GDM1 (cell line): ENCODE data around the gene BPIFB3.
"Not testable (repeated sequence)": the region's sequence is repeated elsewhere in the genome, so short reads cannot be mapped to it uniquely, and the experiment has no call there.

ENCODE experiments used
- DNase-seq: peaks from one replicate; lab custom pipeline; 2025; lab: John Stamatoyannopoulos, UW

The BPIFB3 gene

DNA sequence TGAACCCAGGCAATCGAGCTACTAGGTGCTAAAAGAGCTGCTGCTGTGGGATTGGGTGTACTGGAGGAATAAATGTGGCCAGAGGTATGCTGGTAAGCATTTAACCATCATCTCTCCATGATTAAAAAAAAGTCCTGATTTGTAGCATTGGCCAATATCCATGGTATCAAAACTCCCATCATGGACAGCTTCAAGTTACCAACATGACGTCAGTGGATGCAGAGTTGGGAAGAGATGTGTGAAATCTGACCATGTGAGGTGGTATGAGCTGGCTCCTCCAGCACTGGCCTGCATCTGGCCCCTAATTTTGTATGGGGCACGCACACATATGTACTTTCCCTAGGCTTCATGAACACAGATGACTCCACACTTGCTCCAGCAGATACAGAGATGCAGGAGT, 37.4 kb downstream of the BPIFB3 start:
- DNase-seq: no peak

DNA sequence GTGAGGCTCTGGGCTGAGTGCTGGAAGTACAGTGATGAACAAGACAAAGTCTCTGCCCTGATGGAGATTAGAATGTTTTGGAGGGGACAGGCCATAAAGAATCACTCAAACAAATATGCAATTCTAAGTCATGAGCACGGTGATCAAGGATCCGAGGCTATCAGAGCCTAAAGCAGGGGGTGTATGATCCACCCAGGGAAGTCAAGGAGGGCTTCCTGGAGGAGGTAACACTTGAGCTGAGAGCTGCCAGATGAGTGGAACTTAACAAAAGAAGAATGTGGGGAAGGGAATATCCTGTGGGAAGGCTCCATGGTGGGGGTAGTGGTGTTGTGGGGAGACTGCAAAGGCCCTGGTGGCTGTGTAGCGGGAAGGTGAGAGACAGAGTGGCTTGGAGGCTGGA, 38.0 kb downstream of the BPIFB3 start:
- DNase-seq: no peak

DNA sequence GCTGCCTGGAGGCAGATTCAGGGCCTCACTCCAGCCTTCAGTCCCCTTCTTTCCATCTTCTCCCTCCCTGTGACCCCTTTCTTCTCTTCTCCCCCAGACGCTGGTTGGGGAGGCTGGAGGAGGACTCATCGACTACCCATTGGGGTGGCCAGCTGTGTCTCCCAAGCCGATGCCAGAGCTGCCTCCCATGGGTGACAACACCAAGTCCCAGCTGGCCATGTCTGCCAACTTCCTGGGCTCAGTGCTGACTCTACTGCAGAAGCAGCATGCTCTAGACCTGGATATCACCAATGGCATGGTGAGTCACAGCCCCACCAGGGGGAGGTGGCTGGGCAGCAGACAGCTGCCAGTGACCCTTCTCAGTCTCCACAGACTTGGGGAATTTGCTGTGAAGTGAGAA, 38.7 kb downstream of the BPIFB3 start:
- DNase-seq: no peak

DNA sequence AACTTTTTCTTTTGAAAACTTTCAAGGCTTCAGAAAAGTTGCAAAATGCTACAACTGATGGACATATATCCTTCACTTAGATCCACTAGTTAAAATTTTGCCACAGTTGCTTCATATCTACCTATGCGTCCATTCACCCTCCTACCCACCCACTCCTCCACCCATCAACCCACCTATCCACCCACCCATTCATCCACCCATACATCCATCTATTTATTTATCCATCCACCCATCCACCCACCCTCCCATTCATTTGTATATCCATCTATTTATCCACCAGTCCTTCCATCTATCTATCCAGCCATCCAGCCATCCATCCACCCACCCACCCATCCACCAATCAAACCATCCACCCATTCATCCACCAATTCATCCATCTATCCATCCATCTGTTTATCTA, 39.4 kb downstream of the BPIFB3 start:
- no peak for DNase-seq

DNA sequence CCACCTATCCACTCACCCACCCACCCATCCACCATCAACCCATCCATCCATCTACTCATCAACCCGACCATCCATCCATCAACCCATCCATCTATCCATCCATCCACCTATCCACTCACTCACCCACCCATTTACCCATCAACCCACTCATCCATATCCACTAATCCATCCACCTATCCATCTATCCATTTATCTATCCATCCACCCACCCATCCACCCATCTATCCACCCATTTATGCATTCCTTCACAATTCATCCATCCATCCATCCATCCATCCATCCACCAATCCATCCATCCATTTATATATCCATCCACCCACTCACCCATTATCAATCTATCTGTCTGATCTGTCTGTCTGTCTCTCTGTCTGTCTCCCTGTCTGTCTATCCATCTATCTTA, 39.9 kb downstream of the BPIFB3 start:
- no peak for DNase-seq

DNA sequence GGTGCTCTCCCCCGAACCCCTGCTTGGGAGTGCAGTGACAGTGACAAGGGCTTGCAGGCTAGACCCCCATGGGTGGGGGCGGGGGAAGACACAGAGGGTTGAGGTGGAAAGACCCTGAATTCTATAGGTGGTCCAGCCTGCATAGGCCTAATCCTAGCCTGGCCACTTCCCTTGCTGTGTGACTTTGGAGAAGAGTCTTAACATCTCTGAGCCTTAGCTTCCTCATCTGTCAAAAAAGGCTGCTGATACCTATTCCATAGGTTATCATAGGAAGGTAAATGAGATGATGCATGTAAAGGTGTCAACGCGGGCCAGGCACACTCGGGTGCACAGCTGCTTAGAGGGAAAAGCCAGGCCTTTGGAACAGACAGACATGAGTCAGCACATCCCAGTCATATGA, 41.5 kb downstream of the BPIFB3 start:
- DNase-seq: no peak

DNA sequence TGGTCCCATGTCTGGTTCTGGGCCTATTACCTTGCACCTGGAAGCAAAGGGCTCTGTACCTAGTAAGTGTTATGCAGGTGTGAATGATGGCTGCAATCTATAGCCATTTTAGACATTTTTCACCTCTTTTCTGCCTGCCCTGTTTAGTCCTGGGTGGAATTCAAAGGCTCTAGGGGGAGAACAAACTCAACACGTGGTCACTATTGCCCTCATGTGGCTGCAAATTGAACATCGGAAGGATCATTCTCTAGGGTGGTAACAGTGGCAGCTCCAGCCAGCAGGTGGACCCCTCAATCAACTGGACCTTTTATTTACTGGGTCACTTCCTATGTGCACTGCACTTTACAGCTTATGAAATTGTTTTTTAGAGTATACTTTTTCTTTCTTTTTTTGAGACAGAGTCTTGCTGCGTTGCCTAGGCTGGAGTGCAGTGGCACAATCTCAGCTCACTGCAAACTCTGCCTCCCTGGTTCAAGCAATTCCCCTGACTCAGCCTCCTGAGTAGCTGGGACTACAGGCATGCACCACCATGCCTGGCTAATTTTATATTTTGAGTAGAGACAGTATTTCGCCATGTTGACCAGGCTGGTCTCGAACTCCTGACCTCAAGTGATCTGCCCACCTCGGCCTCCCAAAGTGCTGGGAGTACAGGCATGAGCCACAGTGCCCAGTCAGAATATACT, 42.3 kb downstream of the BPIFB3 start:
- DNase-seq: peak; percentile 13

DNA sequence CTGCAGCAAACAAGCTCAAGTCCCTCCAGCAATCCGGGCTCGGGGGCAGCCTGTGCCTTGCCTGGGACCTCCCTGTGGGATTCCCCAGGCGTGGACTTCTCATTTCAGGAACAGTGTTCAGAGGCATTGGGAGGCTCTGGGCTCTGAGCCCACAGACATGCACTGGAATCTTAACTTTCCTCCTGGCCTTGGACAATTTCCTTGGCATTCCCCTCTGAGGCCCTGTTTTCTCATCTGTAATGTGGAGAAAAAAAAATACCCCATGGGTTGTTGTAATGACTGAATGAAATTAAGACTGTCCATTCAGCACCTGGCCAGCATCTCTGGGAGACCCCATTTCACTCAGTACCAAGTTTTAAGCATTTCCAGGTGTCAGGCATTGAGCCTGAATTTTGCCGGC, 43.3 kb downstream of the BPIFB3 start:
- no peak for DNase-seq

DNA sequence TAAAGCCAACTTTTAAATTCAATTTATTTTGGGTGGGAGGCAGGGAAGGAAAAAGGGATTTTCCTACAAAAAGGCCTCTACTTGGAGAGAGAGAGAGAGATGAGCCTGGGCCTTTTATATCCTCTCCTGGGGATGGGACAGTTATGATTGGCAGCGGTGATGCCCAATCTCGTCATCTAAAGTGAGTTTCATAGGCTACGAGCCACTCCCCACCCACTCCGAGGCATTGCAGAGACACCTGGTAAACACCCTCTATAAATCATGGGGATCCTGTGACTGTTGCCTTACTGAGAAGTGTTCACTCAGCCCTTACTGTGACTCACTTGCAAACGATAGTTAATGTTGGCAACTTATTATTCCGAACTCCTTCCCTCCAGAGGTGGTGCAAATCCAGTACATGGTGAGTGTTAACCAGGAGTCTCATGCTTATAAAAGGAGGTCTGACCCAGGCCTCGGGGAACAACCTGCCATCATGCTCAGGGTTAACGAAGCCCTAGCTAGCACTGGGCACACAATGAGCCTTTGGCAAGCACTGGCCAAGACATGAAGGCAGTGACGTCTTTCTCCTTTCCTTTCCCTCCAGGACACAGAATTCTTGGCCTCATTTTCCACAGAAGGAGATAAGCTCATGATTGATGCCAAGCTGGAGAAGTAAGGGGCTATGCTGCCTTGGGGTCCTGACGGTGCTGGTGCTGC, 46.3 kb downstream of the BPIFB3 start:
- DNase-seq: no peak

DNA sequence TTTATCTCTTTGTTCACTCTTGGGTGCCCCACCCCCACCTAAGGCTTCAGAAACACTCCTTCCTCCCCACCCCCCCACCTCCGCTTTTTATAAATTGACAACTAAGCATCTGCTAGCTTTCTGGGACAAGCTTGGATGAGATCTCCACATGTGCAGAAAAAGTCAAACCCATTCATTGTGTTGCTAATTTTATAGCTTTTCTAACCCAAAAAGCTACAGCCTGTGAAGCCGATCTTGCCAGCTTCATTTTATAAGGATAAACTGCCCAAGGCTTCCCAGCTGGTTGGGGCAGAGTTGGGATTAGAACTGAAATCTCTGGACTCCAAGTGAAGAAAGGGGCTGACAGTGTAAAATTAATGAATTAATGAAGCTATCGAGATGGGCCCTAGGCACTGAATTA, 49.9 kb downstream of the BPIFB3 start:
- DNase-seq: no peak

DNA sequence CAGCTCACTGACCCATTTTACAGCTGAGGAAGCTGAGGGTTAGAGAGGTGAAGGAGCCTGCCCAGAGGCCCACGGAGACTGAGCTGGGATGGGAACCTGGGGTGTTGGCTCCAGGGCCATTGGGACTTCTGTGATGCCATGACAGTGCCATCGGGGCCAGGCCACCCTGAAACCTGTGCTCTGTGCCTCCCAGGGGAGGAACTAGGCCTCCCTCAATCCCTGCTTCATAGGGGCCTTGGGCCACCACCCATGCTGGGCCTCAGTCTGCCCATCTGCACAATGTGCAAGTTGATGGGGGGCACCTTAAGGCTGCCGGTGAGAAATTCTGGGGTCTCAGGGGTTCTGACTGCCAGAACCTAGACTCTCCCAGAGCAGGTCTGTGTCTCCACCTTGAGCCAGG, 50.6 kb downstream of the BPIFB3 start:
- DNase-seq: no peak

DNA sequence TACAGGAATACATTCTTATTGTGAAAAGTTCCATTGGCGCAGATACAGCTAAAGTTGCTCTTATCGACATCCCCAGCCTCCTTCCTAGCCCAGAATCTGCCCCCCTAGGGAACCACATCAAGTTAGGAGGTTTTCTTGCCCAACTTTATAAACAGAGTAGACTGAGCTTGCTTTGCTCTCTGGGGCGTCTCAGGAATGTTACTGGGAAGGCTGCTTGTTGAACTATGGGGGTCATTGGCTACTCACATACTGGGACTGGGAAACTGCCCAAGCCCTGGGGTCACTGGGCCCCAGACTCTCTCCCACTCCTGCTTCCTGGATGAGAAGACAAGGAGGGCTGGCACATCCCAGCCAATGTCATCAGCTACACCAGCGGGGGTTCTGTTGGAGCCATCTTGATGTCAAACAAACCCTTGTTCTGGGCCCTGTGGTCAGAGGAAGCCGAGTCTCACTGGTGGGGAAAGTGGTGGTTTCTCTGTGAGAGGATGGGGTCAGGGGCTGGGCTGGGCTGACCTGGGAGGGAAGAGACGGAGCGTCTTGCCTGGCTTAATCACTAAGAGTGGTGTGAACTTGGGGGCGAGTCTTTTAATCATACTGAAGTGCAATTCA, 51.7 kb downstream of the BPIFB3 start:
- DNase-seq: no peak

DNA sequence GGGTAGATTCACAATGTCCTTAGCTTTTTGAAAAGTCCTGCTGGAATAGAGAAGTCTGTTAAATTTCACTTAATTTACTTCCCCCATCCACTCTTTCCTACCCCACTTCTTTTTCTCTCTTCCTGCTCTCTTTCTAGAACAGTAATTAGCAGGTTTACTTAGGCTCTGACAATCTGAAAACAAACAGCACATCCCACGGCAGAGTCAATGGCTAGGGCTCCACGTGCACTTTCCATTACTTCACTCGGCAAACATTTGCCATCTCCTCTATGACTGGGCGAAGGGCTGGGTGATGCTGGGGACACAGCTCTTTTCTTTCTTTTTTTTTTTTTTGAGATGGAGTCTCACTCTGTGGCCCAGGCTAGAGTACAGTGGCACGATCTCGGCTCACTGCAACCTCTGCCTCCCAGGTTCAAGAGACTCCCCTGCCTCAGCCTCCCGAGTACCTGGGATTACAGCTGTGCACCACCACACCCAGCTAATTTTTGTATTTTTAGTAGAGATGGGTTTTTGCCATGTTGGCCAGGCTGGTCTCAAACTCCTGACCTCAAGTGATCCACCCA, 52.4 kb downstream of the BPIFB3 start:
- DNase-seq: not testable (repeated sequence)

DNA sequence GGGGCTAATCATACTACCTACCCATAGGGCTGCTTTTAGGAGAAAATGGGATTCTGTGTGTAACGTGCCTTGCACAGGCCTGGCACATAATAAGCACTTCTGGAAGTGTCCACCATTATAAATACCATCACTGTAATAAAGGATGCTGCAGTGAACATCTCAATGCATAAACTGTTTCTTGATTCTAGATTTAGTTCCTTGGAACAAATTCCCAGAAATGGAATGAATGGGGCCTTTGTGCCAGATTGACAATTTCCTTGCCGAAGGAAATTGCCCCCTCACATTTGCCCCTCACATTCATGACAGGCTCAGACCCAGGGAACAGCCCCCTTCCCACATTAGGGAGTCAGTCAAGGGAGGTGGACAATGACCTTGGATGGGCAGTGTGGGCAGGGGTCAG, 55.0 kb downstream of the BPIFB3 start:
- DNase-seq: no peak

DNA sequence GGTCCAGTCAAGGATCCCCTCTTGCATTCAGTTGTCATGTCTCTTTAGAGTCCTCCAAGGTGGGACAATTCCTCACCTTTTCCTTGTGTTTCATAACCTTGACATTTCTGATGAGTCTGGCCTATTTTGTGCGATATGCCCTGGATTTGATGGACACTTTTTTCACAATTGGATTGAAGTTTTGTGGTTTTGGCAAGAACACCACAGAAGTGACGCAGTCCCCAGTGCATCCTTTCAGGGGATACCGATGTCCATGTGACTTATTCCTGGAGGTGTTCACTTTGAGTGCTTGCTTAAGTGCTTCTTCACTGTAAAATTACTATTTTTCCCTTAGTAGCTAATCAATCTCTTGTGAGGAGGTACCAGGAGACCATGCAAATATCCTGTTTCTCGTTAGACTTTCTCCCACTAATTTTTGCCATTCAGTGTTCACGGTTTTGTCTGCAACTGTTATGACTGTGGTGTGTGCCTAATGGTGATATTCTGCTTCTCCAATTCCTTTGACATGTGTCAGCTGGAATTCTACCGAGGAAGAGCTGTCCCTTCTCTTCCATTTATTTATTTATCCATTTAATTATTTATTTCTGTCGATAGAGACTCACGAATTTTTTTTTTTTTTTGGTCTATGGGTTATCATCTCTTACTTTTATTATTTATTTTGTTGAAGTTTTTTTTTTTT, 56.6 kb downstream of the BPIFB3 start:
- DNase-seq: no peak

DNA sequence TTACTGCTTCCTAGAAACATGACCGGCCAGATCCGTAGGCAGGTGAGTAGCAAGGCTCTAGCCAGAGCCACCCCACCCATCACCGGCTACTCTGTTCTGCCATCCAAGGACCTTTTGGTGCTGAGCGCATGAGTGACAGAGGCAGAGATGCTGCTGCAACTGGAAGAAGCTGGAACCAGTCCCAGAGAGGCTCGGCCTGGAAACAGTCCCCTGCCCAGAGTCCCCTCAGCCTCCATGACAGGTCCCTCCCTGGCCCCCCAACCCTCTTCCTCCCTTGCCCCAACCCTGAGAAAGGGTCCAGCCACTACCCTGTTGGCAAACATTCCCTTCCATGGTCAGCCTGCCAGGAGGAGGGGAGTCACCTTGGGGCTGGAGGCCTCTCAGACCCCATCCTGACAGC, 57.6 kb downstream of the BPIFB3 start:
- DNase-seq: no peak

DNA sequence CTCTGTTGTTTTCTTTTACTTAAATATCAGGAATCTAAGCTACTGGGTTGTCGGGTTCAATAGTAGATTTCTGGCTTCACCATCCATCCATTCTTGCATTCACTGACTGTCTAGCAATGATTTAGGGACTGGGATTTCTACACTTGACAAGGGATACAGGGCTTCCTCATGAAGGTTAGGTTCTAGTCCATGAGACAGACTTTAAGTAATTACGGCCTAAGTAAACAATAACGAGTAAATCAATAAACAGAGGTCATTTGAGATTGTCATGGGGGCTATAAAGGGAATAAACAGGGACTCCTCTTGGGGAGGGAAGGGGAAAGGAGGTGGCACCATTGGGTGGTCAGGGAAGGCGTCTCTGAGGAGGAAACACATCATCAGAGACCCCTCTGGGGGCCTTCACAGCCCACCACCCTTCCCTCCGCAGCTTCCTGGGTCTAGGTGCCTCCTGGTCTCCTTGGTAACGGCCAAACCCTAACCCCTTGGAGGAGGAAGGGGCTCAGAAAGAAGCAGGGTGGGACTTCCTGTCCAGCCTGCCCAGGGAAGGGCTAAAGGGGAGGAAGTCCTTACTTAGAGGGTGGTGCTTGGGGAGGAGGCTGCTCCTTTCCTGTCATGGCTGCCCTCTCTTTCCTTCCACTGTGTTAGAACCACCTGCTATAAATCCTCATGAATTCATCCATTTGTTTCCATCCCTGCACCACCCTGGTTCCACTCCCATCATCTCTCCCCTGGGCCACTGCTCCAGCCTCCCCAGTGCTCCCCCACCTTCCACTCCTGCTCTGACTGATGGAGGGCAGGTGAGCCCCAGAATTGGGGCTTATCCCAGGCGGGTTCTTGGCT, 59.1 kb downstream of the BPIFB3 start:
- no peak for DNase-seq

DNA sequence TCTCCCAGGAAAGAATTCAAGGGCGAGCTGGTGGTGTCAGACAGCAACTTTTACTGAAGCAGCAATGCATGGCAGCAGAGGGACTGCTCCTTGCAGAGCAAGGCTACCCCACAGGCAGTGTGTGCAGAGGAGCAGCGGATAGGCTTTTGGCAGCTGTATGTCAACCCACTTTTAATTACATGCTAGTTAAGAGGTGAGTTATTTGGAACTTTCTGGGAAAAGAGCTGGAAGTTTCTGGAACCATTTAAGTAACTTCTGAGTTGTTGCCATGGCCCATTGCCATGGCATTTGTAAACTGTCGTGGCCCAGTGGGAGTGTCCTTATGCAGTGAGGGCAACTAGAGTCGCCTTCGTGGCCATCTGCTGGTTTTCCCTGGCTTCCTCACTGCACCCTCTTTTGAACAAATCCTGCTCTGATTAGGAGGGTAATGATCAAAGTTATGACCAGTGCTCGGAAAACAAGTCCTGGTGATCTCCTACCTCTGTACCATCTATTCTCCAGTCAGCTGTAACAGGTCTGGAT, 59.7 kb downstream of the BPIFB3 start:
- no peak for DNase-seq

DNA sequence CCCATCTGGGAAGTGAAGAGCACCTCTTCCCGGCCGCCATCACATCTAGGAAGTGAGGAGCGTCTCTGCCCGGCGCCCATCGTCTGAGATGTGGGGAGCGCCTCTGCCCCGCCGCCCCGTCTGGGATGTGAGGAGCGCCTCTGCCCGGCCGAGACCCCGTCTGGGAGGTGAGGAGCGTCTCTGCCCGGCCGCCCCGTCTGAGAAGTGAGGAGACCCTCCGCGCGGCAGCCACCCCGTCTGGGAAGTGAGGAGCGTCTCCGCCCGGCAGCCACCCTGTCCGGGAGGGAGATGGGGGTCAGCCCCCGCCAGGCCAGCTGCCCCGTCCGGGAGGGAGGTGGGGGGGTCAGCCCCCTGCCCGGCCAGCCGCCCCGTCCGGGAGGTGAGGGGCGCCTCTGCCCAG, 61.8 kb downstream of the BPIFB3 start:
- not testable (repeated sequence) for DNase-seq

DNA sequence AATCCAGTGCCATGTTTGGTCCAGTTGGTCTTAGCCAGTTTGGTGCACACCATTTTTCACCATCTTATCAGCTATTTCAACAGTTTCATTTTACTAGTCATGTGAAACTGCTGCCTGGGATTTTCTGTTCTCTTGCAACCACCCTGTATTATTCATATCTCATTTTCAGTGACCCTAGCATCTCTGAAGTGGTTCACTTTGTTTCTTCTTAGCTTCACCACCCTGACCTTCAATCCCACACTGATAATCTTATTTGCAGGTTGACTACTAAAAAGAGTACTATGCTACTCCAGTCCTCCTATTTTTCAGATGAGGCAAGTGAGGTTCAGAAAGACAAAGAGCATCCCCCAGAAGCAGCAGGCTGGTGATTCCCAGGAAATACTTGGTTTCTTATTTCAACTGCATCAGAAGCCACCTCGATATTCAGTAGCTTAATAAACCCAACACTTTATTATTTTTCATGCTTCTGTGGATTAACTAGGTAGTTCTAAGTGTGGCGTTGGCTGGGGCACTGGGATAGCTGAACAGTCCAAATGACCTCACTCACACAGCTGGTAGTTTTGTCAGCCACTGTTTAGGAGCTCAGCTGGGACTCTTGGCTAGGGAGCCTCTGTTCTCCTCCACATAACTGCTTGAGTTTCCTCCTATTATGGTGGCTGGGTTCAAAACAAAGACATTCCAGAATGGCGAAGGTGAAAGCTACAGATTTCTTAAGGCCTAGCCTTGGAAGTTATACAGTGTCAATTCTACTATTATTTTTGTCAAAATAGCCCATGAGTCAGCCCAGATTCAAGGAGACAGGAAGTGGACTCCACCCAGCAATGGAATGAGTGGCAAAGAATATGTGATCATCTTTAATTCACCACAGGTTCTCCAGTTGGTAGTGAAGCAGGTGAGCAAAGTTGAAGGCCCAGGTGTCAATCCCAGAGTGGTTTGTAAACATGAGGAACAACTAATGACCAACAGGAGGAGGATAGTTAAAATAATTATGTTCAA, 66.3 kb downstream of the BPIFB3 start:
- DNase-seq: no peak
